ENCODE results near the gene SYCP1.

GRCh38 chr1:114853584-114853983 lies 1.1 kb upstream of the SYCP1 start:
- TF ChIP-seq ZSCAN18 (tag by site-specific recombination; IDR thresholded peaks at IDR 0.05) (no peak), CTCF (tag by site-specific recombination; IDR thresholded peaks at IDR 0.05) (no peak), YY1 (tag by site-specific recombination; IDR thresholded peaks at IDR 0.05) (no peak), ZBTB1 (tag by site-specific recombination; IDR thresholded peaks at IDR 0.05) (no peak), KLF16 (tag by site-specific recombination; IDR thresholded peaks at IDR 0.05) (no peak), SP2 (tag by site-specific recombination; IDR thresholded peaks at IDR 0.05) (no peak), ZFP3 (tag by site-specific recombination; IDR thresholded peaks at IDR 0.05; ENCODE audit: low read depth) (no peak), ZNF621 (tag by site-specific recombination; IDR thresholded peaks at IDR 0.05) (no peak), ZNF362 (tag by site-specific recombination; IDR thresholded peaks at IDR 0.05) (no peak)
